HG03558 (cell line): ENCODE measurements around the gene APOL4.
A peak's percentile ranks its signal among the peaks of the same experiment; 100 is the strongest.
"Not testable (repeated sequence)": the region's sequence is repeated elsewhere in the genome, so short reads cannot be mapped to it uniquely, and the experiment has no call there.

ENCODE experiments used
- ATAC-seq: cut with Tn5 transposase; IDR thresholded peaks from one replicate; pipeline ENCODE4 v1.9.1; 2021; ENCODE audit warnings: moderate number of reproducible peaks; ENCODE audit not compliant: unreplicated experiment; ENCODE audit errors: extremely low read depth

Gene APOL4, protein sequence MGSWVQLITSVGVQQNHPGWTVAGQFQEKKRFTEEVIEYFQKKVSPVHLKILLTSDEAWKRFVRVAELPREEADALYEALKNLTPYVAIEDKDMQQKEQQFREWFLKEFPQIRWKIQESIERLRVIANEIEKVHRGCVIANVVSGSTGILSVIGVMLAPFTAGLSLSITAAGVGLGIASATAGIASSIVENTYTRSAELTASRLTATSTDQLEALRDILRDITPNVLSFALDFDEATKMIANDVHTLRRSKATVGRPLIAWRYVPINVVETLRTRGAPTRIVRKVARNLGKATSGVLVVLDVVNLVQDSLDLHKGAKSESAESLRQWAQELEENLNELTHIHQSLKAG

DNA sequence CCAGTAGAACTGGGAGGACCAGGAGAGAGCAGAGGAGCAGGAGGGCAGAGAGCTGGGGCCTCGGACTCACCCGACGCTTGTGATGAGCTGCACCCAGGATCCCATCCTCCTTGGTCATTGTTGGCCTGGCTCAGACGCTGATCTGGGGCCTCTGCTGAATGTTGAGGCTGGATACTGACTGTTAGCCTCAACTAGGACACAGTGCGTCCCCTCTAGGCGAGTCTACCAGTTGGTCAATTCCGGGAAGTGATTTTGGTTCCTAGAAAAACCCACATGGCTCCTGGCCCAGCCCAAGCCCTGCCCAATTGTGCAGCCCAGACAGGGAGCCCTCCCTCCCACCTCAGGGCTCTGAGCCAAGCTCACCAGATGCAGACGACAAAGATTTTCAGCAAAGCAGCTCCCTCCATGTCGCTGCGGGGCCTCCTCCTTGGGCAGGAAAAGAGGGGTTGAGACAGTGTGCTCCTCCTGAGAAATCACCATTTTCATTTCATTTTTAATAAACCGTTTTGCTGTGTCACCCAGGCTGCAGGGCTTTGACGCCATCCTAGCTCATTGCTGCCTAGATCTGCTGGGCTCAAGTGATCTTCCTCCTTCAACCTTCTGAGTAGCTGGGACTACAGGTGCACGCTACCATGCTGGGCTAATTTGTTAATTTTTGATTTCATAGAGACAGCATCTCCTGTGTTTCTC, at the start of gene APOL4:
TSS of gene APOL4 (minus strand) at position 180 of the 690 bp plus-strand sequence. CDS start at position 105, 75 bp downstream.
- ATAC-seq: no peak

DNA sequence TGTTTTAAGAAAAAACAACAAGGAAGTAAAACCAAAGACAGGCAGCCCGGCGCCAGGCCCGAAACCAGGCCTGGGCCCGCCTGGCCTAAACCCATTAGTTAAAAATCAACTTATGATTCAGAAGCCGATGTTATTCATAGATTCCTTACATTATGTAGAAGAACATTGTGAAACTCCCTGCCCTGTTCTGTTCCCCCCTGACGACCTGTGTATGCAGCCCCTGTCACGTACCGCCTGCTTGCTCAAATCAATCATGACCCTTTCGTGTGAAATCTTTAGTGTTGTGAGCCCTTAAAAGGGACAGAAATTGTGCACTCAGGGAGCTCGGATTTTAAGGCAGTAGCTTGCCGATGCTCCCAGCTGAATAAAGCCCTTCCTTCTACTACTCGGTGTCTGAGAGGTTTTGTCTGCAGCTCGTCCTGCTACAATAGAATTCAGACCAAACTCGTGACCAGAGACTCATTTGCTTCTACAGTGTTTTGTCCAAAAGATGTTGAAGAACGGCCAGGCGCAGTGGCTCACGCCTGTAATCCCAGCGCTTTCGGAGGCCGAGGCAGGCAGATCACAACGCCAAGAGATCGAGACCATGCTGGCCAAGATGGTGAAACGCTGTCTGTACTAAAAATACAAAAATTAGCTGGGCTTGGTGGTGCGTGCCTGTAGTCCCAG, 48.8 kb upstream of the APOL4 start:
- ATAC-seq: not testable (repeated sequence)

DNA sequence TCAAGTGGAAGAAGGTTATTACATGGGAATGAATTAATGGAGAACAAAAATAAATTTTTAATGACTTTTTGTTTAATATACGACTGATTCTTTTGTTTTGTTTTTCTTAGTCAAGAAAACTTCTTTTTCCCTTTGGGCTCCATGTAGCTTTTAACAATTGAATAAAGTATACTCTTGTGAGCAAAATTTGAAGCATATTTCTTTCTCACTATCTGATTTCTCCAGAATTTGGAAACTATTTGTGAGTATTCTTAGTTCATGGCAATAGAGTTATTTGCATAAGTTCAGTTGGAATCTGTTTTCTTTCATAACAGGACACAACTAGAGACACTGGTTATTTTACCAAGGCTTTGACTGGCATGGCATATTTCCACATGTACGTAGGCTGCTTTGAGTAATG, 47.6 kb upstream of the APOL4 start:
- ATAC-seq: no peak

DNA sequence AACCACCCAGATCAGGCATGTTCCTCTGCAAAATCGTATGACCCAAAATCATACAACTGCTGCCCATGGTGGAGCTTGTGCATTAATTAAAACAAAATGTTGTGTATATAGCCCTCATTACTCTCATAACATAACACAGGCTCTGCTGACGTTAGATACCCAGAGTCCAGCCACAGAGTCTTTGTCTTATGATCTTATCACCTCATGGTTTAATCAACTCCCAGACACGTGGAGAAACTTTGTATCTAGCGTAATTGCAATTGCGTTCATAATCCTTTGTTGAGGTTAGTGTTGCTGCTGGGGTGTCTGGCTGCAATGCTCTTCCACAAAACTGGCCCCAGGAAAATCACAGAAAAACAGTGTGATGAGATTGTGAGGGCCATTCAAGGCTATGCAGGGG, 46.3 kb upstream of the APOL4 start:
- ATAC-seq: no peak

DNA sequence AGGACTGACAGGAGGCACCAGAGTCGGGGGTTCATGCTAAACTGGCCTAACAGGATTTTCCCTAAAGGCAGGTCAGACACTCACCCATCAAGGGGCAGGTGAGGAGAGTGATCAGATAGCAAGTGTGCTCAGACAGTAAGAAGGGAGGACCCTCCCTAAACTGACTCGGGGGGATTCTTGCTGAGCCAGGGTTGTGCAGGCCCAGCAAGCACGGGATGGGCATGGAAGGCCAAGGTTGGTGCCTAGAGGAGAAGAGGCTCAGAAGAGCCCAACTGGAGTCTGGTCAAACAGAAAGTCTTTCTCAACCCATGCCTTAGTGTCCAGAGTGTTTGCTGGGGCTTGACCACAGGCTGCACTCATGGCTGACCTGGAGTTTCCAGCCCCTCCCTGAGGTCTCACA, 45.1 kb upstream of the APOL4 start:
- ATAC-seq: no peak

DNA sequence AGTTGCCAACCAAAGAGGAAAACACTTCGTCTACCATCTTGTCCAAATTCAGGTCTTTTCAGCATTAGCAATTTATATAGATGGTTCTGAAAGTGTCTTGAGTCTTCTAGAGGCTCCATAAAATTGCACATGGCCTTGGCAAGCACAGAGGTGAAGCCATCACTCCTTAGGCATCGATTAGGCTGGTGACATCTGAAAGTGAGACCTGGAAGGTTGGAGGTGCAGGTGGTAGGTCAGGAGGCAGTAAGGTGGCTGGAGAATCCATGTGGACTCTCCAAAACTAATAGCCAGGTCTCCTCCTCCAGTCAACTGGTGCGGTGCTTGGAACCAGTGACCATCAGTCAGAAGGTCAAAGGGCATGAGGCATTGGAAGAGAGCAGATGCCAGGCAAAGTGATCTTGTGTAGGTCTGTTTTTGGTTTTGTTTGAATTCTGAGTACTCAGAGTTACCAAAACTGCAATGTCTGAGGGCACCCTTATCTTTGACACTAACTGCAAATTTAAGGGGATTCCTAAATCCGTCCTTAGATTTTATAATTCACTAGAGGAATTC, 44.3 kb upstream of the APOL4 start:
- no peak for ATAC-seq

DNA sequence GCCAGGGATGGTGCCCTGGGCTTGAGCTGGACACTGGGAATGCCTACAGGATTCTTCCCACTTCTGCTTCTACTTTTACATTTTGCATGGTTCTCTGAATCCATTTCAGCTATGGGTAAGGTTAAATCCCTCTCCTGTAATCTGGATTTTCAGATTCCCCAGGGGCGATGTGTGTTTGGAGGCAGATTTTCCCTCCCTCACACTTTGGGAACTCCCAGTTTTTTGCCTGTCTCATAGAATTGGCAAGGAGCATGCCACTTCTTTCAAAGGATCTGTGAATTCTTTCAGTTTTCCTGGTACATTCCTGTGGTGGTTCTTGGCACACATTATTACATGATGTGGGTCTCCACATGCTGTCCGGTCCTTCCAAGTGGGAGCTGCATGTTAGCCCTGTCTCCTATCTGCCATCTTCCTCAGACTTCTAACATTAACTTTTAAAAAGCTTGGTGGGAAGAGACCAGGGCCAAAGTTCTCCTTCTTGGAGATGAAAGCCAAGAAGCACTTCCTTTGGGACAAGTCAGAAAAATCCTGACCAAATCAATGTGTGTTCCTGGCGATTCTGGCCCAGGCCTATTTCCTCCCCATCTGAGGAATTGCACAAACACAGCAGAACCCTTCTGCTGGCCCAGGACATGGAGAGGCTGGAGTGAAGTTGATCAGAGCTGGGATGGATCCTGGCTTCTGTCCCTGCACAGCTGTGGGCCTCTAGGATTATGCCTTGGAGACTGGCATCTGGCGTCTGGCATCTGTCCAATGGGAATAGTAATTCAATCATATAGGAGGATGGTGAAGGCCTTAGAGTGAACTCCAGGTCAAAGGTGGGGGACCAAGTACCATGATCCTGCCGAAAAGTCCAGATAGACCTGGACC, 43.1 kb upstream of the APOL4 start:
- ATAC-seq: no peak

DNA sequence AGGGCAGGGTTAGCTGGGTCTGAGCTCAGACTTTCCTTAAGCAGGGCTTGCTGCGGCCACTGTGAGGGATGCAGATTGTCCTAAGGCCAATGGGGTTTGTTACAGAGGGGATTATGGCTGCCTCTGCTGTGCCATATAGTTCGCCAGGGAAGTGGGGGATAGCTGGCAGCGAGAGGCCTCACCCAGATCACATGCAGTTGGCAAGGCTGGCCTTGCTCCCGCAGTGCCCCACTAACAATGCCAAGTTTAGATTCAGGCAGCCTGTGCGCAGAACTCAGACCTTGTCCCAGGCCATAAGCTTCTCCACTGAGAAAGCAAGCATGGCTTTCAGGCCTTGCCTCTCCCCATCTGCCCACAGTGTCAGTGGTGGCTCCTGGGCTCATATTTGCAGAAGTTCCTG, 42.4 kb upstream of the APOL4 start:
- ATAC-seq: no peak

DNA sequence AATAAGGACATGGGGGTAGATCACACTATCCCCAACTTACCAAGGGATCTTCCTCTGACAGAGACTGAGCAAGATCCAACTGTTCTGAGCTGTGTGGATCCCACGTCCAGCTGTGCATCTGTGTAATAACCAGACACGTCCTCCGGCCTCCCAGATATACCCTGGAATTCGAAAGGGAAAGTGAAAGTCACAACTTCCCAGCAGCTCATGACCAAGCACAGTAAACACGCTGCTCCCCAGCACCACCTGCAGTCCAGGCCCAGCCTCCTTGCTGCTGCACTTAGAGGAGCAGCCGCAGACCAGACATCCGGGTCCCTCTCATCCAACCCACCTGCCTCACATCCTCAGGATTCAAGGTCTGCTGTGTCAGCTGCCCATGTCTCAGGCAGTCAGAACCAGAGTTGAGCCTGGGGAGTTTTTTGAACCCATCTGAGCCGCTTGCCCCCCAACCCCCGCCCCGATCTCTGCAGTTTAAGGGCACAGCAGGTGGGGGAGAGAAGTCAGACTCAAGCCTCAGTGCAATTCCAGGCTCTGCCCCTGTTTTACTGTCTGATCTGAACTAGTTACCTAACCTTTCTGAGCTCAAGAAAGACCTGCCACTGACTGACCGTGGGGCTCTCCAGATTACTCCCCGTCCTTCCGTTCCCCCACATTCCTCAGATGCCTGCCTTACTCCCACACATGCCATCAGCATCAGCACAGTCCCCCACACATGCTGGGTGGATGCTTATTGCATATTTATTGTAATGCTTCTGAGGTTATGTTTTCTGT, 38.0 kb upstream of the APOL4 start, which contains the start of gene APOL2:
TSS of gene APOL2 (minus strand) at position 127 of the 771 bp plus-strand sequence. CDS start 6,365 bp downstream, outside the sequence.
- peak; percentile 69 for ATAC-seq

DNA sequence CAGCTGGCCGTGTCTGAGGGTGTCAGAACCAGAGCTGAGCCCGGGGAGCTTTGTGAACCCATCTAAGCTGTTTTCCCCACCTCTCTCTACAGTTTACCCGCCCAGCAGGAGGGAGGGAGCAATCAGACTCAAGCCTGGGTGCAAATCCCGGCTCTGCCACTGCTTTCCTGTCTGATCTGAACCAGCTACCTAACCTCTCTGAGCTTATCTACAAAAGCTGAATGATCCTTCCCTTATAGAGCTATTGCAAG, 37.5 kb upstream of the APOL4 start:
- no peak for ATAC-seq

DNA sequence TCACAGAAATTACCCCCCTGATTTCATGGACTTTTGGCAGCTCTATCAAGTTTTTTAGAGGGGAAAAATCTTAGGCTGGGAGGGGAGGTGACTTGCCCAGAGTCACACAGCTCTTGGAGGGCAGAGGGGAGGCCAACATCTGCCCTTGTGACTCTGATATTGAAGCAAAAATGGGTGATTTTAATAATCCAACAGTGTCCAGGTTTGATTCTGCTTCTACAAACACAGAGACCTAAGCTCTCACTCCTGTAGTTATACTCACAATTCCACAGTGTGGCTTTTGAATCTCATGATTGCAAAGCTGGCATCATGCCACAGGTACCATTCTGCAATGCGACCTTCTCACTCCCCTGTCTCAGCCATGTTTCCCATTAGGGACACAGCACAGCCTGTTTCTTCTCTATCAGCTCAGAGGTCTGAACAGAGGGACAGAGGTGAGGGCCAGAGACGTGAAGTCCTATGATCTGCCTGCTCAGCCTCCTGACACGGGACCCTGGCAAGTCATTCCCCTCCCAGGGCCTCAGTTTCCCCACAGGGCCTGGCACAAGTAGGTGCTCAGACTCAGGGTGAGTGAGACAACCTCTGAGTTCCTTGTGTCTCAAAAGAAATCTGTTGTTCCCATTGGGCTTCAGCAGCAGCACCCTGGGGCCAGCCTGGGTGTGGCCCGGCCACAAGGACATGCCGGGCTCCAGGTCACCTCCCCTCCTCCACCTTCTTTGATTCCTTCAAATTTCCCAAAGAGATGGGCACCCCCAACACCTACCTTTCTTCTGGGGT, 37.0 kb upstream of the APOL4 start:
- no peak for ATAC-seq

DNA sequence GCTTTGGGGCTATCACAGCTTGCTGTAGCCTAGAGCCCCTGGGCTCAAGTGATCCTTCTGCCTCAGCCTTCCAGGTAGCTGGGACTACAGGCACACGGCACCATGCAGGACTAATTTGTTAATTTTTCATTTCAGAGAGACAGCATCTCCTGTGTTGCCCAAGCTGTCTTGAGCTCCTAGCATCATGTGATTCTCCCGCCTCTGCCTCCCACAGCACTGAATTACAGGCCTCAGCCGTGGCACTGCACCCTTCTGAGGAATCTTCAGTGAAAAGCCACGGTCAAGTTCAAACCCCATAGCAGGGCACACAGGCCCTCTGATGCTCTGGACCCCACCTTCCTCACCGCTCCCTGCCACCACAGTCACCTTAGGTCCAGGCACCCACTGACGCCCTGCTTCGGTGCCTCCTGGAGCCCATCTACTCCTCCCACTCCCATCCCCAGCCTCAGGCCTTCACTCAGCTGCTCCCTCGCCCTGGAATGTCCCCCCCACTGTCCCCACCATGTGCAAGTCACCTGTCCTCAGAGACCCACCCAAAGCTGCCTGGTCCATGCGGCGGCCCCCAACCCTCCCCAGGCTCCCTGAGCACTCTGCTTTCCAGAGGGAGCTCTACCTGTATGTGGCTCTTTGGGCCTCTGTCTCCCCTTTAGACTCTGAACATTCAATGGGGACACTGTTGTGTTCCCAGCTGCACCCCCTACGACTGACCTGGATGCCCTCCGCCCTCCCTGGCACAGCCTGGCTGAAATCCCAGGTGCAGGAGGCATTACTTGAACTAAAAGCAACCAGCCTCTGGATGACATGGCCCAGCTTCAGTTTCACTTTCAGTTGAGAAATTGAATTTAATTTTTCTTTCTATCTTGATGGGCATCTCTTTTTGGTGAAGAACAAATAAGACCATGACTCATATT, 36.1 kb upstream of the APOL4 start:
- ATAC-seq: no peak

DNA sequence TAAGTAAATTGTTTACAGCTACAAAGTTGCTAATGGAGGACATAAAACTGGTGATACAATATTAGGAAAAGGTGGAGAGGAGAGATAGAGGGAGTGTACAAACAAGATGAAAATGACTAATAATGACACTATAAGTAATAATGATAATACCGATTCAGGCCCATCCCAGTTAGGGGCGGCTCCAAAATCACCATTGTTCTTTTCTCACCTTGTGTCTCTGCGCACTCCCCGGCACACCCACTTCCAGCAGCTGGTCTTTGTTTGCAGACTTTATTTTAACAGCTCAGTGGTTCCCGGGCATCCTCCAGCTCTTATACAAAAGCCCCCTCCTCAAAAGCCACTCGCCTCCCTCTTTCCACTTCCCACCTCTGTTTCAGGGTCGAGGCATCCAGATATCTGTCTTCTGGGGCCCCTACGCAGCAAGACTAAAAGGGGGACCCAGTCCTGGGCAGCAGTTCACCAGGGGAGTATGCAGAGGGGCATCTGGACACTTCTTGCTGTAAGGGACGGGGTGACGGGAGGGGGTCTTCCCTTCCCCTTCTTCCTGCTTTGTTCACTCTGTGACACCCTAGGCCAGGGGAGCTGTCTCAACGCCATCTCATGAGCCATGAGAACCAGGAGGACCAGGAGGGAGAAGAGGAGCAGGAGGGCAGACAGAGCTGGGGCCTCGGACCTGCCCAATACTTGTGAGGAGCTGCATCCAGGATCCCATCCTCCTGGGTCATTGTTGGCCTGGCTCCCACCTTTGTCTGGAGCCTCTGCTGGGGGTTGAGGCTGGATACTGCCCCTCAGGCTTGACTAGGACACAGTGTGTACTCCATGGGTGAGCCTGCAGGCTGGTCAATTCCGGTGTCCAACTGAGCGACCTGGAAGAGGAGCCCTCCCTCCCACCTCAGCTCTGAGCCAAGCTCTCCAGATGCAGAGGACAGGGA, 35.0 kb upstream of the APOL4 start:
- no peak for ATAC-seq

DNA sequence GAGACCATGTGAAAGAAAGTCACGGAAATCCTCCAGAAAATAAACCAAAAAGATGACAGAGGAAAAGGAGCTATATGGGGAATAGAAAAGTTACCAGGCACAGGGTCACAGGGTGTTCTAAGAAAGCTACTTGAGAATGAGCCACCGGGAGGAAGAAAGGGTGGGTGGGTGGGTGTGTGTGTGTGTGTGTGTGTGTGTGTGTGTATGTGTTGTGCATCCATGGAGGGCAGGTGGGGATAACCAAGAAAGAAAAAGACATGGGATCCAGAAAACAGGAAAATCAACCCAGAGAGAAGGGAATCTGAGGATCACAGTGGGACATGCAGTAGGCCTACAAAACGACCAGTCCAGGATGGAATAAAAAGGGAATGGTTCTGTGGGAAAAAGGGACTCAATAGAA, 34.0 kb upstream of the APOL4 start:
- no peak for ATAC-seq

DNA sequence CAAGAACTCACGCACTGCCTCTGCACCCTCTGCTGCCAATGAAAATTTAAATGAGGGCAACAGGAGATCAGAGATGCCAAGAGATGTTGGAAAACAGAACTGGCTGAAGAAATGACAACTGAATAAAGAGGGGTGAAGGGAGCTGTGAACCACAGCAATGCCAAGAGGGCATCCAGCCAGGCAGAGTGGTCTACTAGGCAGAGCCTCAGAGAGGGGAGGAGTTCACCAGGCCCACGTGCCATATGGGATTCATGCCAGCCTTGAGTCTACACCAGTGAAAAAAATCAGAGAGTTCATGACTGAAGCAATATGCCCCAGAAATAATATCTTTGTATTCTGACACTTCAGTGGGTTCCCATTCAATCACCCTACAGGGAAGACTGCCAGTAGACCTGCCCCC, 33.3 kb upstream of the APOL4 start:
- ATAC-seq: no peak

DNA sequence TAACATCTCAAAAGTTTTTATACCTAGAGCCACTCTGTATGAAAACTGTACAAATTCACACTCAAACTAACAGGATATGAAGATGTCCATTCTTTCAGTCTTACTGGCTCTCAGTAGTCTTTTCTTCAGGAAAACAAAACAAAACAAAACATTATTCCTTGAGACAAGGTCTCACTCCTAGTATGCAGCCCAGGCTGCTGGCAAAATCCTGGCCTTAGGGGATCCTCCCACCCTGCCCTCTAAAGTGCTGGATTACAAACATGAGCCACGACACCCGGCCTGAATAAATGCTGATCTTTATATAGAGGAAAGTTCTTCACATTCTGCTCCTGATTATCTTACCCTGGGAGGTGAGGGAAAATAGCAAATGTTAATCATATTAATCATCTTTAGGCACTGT, 32.6 kb upstream of the APOL4 start:
- no peak for ATAC-seq

DNA sequence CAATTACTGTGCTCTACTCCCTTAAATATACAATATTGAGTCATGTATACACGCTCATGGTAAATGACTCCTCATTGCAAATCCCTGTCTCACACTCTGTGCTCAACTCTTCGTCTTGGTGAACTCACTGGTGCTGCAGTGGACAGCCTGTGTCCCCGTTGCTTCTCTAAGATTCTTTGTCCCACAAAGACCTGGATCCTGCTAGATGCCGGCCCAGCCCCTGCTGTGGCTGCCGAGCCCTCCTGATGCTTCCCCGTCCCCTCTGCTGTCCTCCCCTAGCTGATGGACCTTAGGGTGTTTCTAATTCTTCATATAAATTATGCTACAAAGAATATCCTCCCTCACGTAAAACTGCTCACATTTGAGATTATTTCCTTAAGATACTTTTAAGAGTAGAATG, 32.2 kb upstream of the APOL4 start:
- ATAC-seq: no peak
